CD14-positive monocyte (primary cell): ENCODE measurements around the gene NLRP3. TPM values are rescaled to one million over a fixed set of nuclear protein-coding genes. Genes with fewer than 3 reads are reported as not detected.

Experiments used
- DNase-seq, 3 donors: peaks; one replicate each; pipeline ENCODE4 v3.0.0-alpha.2; 2011 to 2022
- H2AFZ ChIP-seq: 2 replicates; pipeline ENCODE4 v1.6.0; 2012; ENCODE audit warnings: mild to moderate bottlenecking, low read depth, low read length, inconsistent platforms; ENCODE audit not compliant: insufficient read depth, poor library complexity, severe bottlenecking
- H3K27ac ChIP-seq, 2 donors: 1 replicate in 1 of 2; 2 replicates in 1 of 2; pipeline ENCODE4 v1.5.1; 2012 to 2013; ENCODE audit warnings: low read length in 2 of 2, control low read depth in 1 of 2, inconsistent platforms in 1 of 2, low read depth in 1 of 2, mild to moderate bottlenecking in 1 of 2
- H3K27me3 ChIP-seq, 2 donors: one replicate each; pipeline versions ENCODE4 v1.6.0 to v1.6.1; 2011 to 2013; ENCODE audit warnings: low read length in 2 of 2; ENCODE audit not compliant: control insufficient read depth in 2 of 2, insufficient read depth in 2 of 2
- H3K36me3 ChIP-seq, 2 donors: replicated peaks in 1 of 2; 1 replicate in 1 of 2; 2 replicates in 1 of 2; pipeline versions ENCODE4 v1.5.1 to v1.6.1; 2012 to 2013; ENCODE audit warnings: low read length in 2 of 2, control low read depth in 1 of 2, inconsistent platforms in 1 of 2, mild to moderate bottlenecking in 1 of 2; ENCODE audit not compliant: insufficient read depth in 2 of 2, control insufficient read depth in 1 of 2
- H3K4me1 ChIP-seq, 2 donors: 1 replicate in 1 of 2; 2 replicates in 1 of 2; pipeline versions ENCODE4 v1.5.1 to v1.6.1; 2012 to 2013; ENCODE audit warnings: low read length in 2 of 2, control low read depth in 1 of 2, inconsistent platforms in 1 of 2, mild to moderate bottlenecking in 1 of 2, moderate library complexity in 1 of 2; ENCODE audit not compliant: insufficient read depth in 2 of 2, control insufficient read depth in 1 of 2
- H3K4me2 ChIP-seq: replicated peaks from 2 replicates; pipeline ENCODE3; 2012; ENCODE audit warnings: low read length, moderate library complexity, mild to moderate bottlenecking; ENCODE audit not compliant: poor library complexity, severe bottlenecking; ENCODE audit errors: extremely low read depth
- H3K4me3 ChIP-seq, 3 experiments: fragments of 200-600 bp in 1 of 3; sonication (generic) in 1 of 3; replicated peaks in 1 of 3; 1 replicate in 2 of 3; 2 replicates in 1 of 3; pipeline ENCODE4 v1.5.1; 2011 to 2013; ENCODE audit warnings: low read length in 3 of 3, mild to moderate bottlenecking in 3 of 3, control low read depth in 2 of 3, low read depth in 2 of 3, inconsistent platforms in 1 of 3, moderate library complexity in 1 of 3
- H3K79me2 ChIP-seq: 2 replicates; pipeline ENCODE4 v1.6.0; 2012; ENCODE audit warnings: mild to moderate bottlenecking, control low read depth, inconsistent platforms, low read length, moderate library complexity; ENCODE audit not compliant: insufficient read depth
- H3K9ac ChIP-seq: 2 replicates; pipeline ENCODE4 v1.6.0; 2017; ENCODE audit warnings: low read length, mild to moderate bottlenecking; ENCODE audit not compliant: insufficient read depth, poor library complexity, severe bottlenecking
- H3K9me3 ChIP-seq, 2 donors: replicated peaks in 1 of 2; 1 replicate in 1 of 2; 2 replicates in 1 of 2; pipeline versions ENCODE4 v1.5.1 to v1.6.1; 2012 to 2013; ENCODE audit warnings: low read length in 2 of 2, control low read depth in 1 of 2; ENCODE audit not compliant: control insufficient read depth in 1 of 2, insufficient read depth in 1 of 2
- H4K20me1 ChIP-seq: 2 replicates; pipeline ENCODE4 v1.6.0; 2012; ENCODE audit warnings: mild to moderate bottlenecking, low read length, control low read depth, moderate library complexity; ENCODE audit not compliant: insufficient read depth
- H3K27ac Mint-ChIP-seq, 7 donors: one replicate each; pipeline ENCODE4 v1.8.0; 2020; ENCODE audit warnings: mild to moderate bottlenecking in 7 of 7, mixed read lengths in 7 of 7, moderate library complexity in 6 of 7, inconsistent platforms in 2 of 7
- H3K27me3 Mint-ChIP-seq, 3 donors: one replicate each; pipeline ENCODE4 v1.8.0; 2021 to 2022; ENCODE audit warnings: low read depth in 3 of 3, mild to moderate bottlenecking in 3 of 3, mixed read lengths in 3 of 3, moderate library complexity in 3 of 3, inconsistent platforms in 1 of 3
- H3K36me3 Mint-ChIP-seq, 2 donors: one replicate each; pipeline ENCODE4 v1.8.0; 2020; ENCODE audit warnings: mixed read lengths in 2 of 2, inconsistent platforms in 1 of 2, mild to moderate bottlenecking in 1 of 2
- H3K4me1 Mint-ChIP-seq: one replicate; pipeline ENCODE4 v1.8.0; 2020; ENCODE audit warnings: mild to moderate bottlenecking, mixed read lengths
- H3K4me3 Mint-ChIP-seq, 2 donors: one replicate each; pipeline ENCODE4 v1.8.0; 2020; ENCODE audit warnings: mild to moderate bottlenecking in 2 of 2, mixed read lengths in 2 of 2, moderate library complexity in 1 of 2
- H3K9me3 Mint-ChIP-seq, 7 donors: one replicate each; pipeline ENCODE4 v1.8.0; 2020 to 2022; ENCODE audit warnings: mixed read lengths in 7 of 7, mild to moderate bottlenecking in 6 of 7, moderate library complexity in 6 of 7, inconsistent platforms in 2 of 7
- CTCF ChIP-seq: fragments of 200-600 bp; IDR thresholded peaks from one replicate; pipeline ENCODE4 v1.8.0; 2022; ENCODE audit warnings: antibody characterized with exemption, mild to moderate bottlenecking
- WGBS: methylation state at CpG from one replicate; pipeline ENCODE4 v1.1.5; 2013; ENCODE audit warnings: missing lambda C conversion rate; ENCODE audit not compliant: insufficient coverage; 5-methylcytosine and 5-hydroxymethylcytosine counted together
- intact Hi-C, 2 donors: fragments of 100-400 bp; cut with micrococcal nuclease; formaldehyde crosslinking; loops; one replicate each; pipeline versions ENCODE4 v1.15.0 to v1.15.1; 2023
- polyA plus RNA-seq, 3 donors: library from polyadenylated mRNA; depleted of rRNA in 1 of 3; unstranded in 2 of 3; stranded (reverse) in 1 of 3; fragments of 300-500 nt in 2 of 3; fragments of >200 nt in 1 of 3; fragmentation: Illumina TruSeq in 2 of 3; gene quantifications; 1 replicate in 2 of 3; 2 replicates in 1 of 3; pipeline ENCODE4 v1.2.3, GENCODE V29; 2012 to 2021

The NLRP3 gene
- polyA plus RNA-seq, 3 donors, result 56.2 to 400 (median 61.9) TPM

- Histone ChIP-seq H3K9me3 (no peaks in the 10 kb centered on the region), H3K79me2 (peaks cover 28% of the 10 kb centered on the region), H4K20me1 (peaks cover 18% of the 10 kb centered on the region), H3K4me3 (no peak overlapping the region), H3K9ac (no peak overlapping the region), H3K36me3 (peaks cover 52 to 59% of the 10 kb centered on the region in 2 donors), H3K27ac (no peak overlapping the region), H3K27me3 (no peaks in the 10 kb centered on the region), H3K4me1 (peaks cover 35 to 50% of the 10 kb centered on the region in 2 donors), H2AFZ (no peak overlapping the region), H3K4me2 (no peak overlapping the region)
- Mint-ChIP-seq H3K4me1 (peaks cover 63% of the 10 kb centered on the region), H3K9me3 (peaks cover 0 to 3% (median 0%) of the 10 kb centered on the region in 7 donors), H3K27ac (peak overlapping the region in 6 of 7 donors; percentile 3 to 69 (median 46)), H3K27me3 (peaks cover 0 to 5% (median 1%) of the 10 kb centered on the region in 3 donors), H3K4me3 (no peak overlapping the region), H3K36me3 (peaks cover 53 to 61% of the 10 kb centered on the region in 2 donors)
- TF ChIP-seq CTCF, result no peak
- peak in 1 of 3 donors; percentile 49 for DNase-seq
- intact Hi-C loops, result loop anchor here in 1 of 2 donors (5.0 kb wide), 1 partner anchor 34 kb away; the partner anchor contains the start of gene NLRP3
- whole genome bisulfite sequencing, result 96% methylated on average over 22 of the region's 23 CpGs
These were observed 35.5 kb downstream of the NLRP3 start for GRCh38 chr1:247451388-247452010.

GRCh38 chr1:247452447-247453039 is 36.6 kb downstream of the NLRP3 start:
- H3K36me3 Mint-ChIP-seq, result peaks cover 42 to 50% of the 10 kb centered on the region in 2 donors
- no peak for TF ChIP-seq CTCF
- 85% methylated on average over 8 of the region's 12 CpGs for WGBS
- H3K27me3 Mint-ChIP-seq, result peaks cover 0 to 5% (median 1%) of the 10 kb centered on the region in 3 donors
- Histone ChIP-seq H4K20me1 (peaks cover 18% of the 10 kb centered on the region), H3K4me1 (peaks cover 41 to 53% of the 10 kb centered on the region in 2 donors), H3K27ac (no peak overlapping the region), H3K9ac (no peak overlapping the region), H3K4me3 (no peak overlapping the region), H3K27me3 (no peaks in the 10 kb centered on the region), H3K9me3 (no peaks in the 10 kb centered on the region), H3K79me2 (peaks cover 18% of the 10 kb centered on the region), H3K36me3 (peaks cover 42 to 48% of the 10 kb centered on the region in 2 donors), H2AFZ (no peak overlapping the region), H3K4me2 (peak overlapping the region; percentile 23)
- intact Hi-C loops, result loop anchor here in 1 of 2 donors (5.0 kb wide), 1 partner anchor 35 kb away; the partner anchor contains the start of gene NLRP3
- H3K9me3 Mint-ChIP-seq, result peaks cover 0 to 1% (median 0%) of the 10 kb centered on the region in 7 donors
- peak in 1 of 3 donors; percentile 32 for DNase-seq
- peak overlapping the region in 2 of 7 donors; percentile 2 to 21 for H3K27ac Mint-ChIP-seq
- H3K4me1 Mint-ChIP-seq, result peaks cover 63% of the 10 kb centered on the region
- no peak overlapping the region for H3K4me3 Mint-ChIP-seq
